GM12878 (cell line): ENCODE data around the gene ARFGAP2. TPM values are rescaled to one million over a fixed set of nuclear protein-coding genes. Genes with fewer than 3 reads are reported as not detected.

Experiments
- ATAC-seq: fragments of 200-7000 bp; cut with Tn5 transposase; 3 replicates; pipeline ENCODE4 v1.9.1; 2020; ENCODE audit warnings: mild to moderate bottlenecking, moderate library complexity
- BruUV-seq: library from RNA; stranded (reverse); fragments of 400-500 nt; replicated peaks from 2 replicates; lab custom pipeline; 2021; lab: Mats Ljungman, UMichigan
- CTCF ChIA-PET: fragments of 300-600 bp; sonication (Branson Sonifier 250); formaldehyde crosslinking; extraction: SDS; loops from one replicate; lab custom pipeline; 2021; ENCODE audit warnings: inconsistent platforms; lab: Yijun Ruan, JAX
- POLR2A ChIA-PET: fragments of 350-600 bp; formaldehyde crosslinking; extraction: SDS; loops from one replicate; lab custom pipeline; 2021; ENCODE audit warnings: inconsistent platforms; lab: Charles Lee
- RAD21 ChIA-PET: fragments of 300-600 bp; sonication (Branson Sonifier 250); formaldehyde crosslinking; loops from one replicate; lab custom pipeline; 2023; ENCODE audit warnings: antibody characterized with exemption; ENCODE audit not compliant: unreplicated experiment; lab: Charles Lee
- SMC1A ChIA-PET: fragments of 300-600 bp; sonication (Branson Sonifier 250); formaldehyde crosslinking; loops from one replicate; lab custom pipeline; 2023; ENCODE audit not compliant: unreplicated experiment, uncharacterized antibody; lab: Charles Lee
- DNase-seq: peaks from one replicate; pipeline ENCODE4 v3.0.0-alpha.2; 2011; ENCODE audit warnings: low read depth, low spot score
- FAIRE-seq: peaks from 3 replicates; lab custom pipeline; 2011; peaks lifted over from hg19 to GRCh38; lab: Jason Lieb, UNC
- H2AFZ ChIP-seq: 2 replicates; pipeline ENCODE4 v1.6.0; 2011; ENCODE audit warnings: low read depth, low read length, control low read depth; ENCODE audit not compliant: control insufficient read depth
- H3K27ac ChIP-seq: 2 replicates; pipeline ENCODE4 v1.5.1; 2011; ENCODE audit warnings: control low read depth; ENCODE audit not compliant: control insufficient read depth, insufficient read depth
- H3K27me3 ChIP-seq, 2 experiments: replicated peaks in 1 of 2; 2 replicates each; pipeline versions ENCODE4 v1.6.0 to v1.6.1; 2011; ENCODE audit warnings: low read length in 1 of 2; ENCODE audit not compliant: control insufficient read depth in 2 of 2, insufficient read depth in 2 of 2
- H3K36me3 ChIP-seq, 2 experiments: 2 replicates each; pipeline ENCODE4 v1.5.1; 2011; ENCODE audit warnings: low read length in 1 of 2; ENCODE audit not compliant: control insufficient read depth in 2 of 2, insufficient read depth in 2 of 2
- H3K4me1 ChIP-seq: 2 replicates; pipeline ENCODE4 v1.6.1; 2011; ENCODE audit warnings: mild to moderate bottlenecking, low read length, moderate library complexity, mixed read lengths; ENCODE audit not compliant: control insufficient read depth, insufficient read depth
- H3K4me2 ChIP-seq: 2 replicates; pipeline ENCODE4 v1.6.0; 2011; ENCODE audit warnings: control low read depth; ENCODE audit not compliant: control insufficient read depth, insufficient read depth
- H3K4me3 ChIP-seq: fragments of 200-600 bp; sonication (generic); 2 replicates; pipeline ENCODE4 v1.5.1; 2016
- H3K79me2 ChIP-seq: 2 replicates; pipeline ENCODE4 v1.6.0; 2011; ENCODE audit warnings: low read length; ENCODE audit not compliant: control insufficient read depth, insufficient read depth
- H3K9ac ChIP-seq: 2 replicates; pipeline ENCODE4 v1.8.0; 2011; ENCODE audit warnings: low read length, control low read depth, mixed read lengths; ENCODE audit not compliant: control insufficient read depth, insufficient read depth
- H3K9me3 ChIP-seq: replicated peaks from 3 replicates; pipeline ENCODE4 v1.5.1; 2011; ENCODE audit warnings: mild to moderate bottlenecking, low read length; ENCODE audit not compliant: control insufficient read depth, insufficient read depth
- H4K20me1 ChIP-seq: 2 replicates; pipeline ENCODE4 v1.6.0; 2011; ENCODE audit not compliant: control insufficient read depth, insufficient read depth
- CHD4 ChIP-seq: fragments of 200-600 bp; sonication (generic); IDR thresholded peaks from 2 replicates; pipeline ENCODE4 v1.6.1; 2016; ENCODE audit warnings: mild to moderate bottlenecking
- CREM ChIP-seq: IDR thresholded peaks from 2 replicates; pipeline ENCODE4 v1.6.1; 2014; ENCODE audit warnings: antibody characterized with exemption, low read depth
- EED ChIP-seq: sonication (generic); IDR thresholded peaks from 2 replicates; pipeline ENCODE4 v1.6.1; 2016; ENCODE audit warnings: antibody characterized with exemption, low read depth
- IRF4 ChIP-seq: IDR thresholded peaks from 2 replicates; pipeline ENCODE4 v1.6.1; 2011; ENCODE audit warnings: low read depth, low read length
- JUNB ChIP-seq: IDR thresholded peaks from 2 replicates; pipeline ENCODE4 v1.6.1; 2016; ENCODE audit warnings: antibody characterized with exemption, mild to moderate bottlenecking
- NFIC ChIP-seq: IDR thresholded peaks from 2 replicates; pipeline ENCODE4 v1.6.1; 2012; ENCODE audit warnings: low read depth, mild to moderate bottlenecking, inconsistent platforms, low read length, moderate library complexity
- PAX5 ChIP-seq: IDR thresholded peaks from 2 replicates; pipeline ENCODE4 v1.6.1; 2011; ENCODE audit warnings: low read depth, low read length, borderline replicate concordance
- RUNX3 ChIP-seq: IDR thresholded peaks from 2 replicates; pipeline ENCODE4 v1.6.1; 2012; ENCODE audit warnings: low read length, inconsistent platforms
- TCF7 ChIP-seq: IDR thresholded peaks from 2 replicates; pipeline ENCODE4 v1.6.1; 2014; ENCODE audit warnings: antibody characterized with exemption, borderline replicate concordance
- USF2 ChIP-seq: IDR thresholded peaks from 2 replicates; pipeline ENCODE4 v1.6.1; 2011; ENCODE audit warnings: low read depth, low read length, improper control_type of control experiment, borderline replicate concordance
- WGBS: methylation state at CpG from one replicate; pipeline ENCODE4 v1.1.6; 2016; ENCODE audit warnings: low lambda C conversion rate; ENCODE audit not compliant: insufficient replicate concordance, insufficient coverage; ENCODE audit errors: missing lambda C conversion rate; 5-methylcytosine and 5-hydroxymethylcytosine counted together
- in situ Hi-C: fragments of 300-500 bp; cut with MboI; formaldehyde crosslinking; loops from 9 replicates; pipeline ENCODE4 v1.14.3; 2018; ENCODE audit warnings: mixed read lengths
- intact Hi-C: fragments of 100-400 bp; cut with micrococcal nuclease; formaldehyde crosslinking; loops from one replicate; pipeline ENCODE4 v1.14.2; 2022; ENCODE audit not compliant: unreplicated experiment
- polyA plus RNA-seq, 11 experiments: library from polyadenylated mRNA; depleted of rRNA in 4 of 11; unstranded in 6 of 11; stranded (reverse) in 5 of 11; fragments of >200 nt; fragmentation: Nextera tagmentation in 4 of 11; fragmentation: Illumina TruSeq in 1 of 11; extraction: Ambion mirVana in 4 of 11; extraction: Trizol in 1 of 11; gene quantifications; 1 replicate in 1 of 11; 2 replicates in 10 of 11; pipeline versions ENCODE4 v1.2.1 to v1.2.3, GENCODE V29; 2011 to 2016; ENCODE audit warnings: inconsistent platforms in 2 of 11, missing spikeins in 2 of 11, low read depth in 1 of 11
- total RNA-seq, 4 experiments: library from RNA; depleted of rRNA in 3 of 4; stranded (reverse); fragments of >200 nt in 3 of 4; fragmentation: Illumina TruSeq in 1 of 4; extraction: Trizol in 1 of 4; gene quantifications; 2 replicates each; pipeline versions ENCODE4 v1.2.1 to v1.2.3, GENCODE V29; 2013 to 2021

Gene ARFGAP2
- total and polyA plus RNA-seq, 10 of the 15 experiments (the other 5 are each of a cell fraction or from before 2014, with no cell fraction given) = 20.9 to 100 (median 75.5) TPM

GRCh38 chr11:47132490-47132889 is 44.2 kb downstream of the ARFGAP2 start (continued):
- TF ChIP-seq USF2 (no peak), TCF7 (no peak)

GRCh38 chr11:47131136-47131535 is 45.5 kb downstream of the ARFGAP2 start:
- Histone ChIP-seq H3K9ac (no peak overlapping the region), H3K9me3 (no peaks in the 10 kb centered on the region), H3K4me1 (peaks cover 7% of the 10 kb centered on the region; the same call in 1 of the 2 replicates), H3K27ac (no peak overlapping the region), H3K4me2 (0 out of 2 replicates have a peak overlapping the region, but pooled peaks have one; percentile 9), H2AFZ (no peak overlapping the region), H3K4me3 (no peak overlapping the region), H3K36me3 (no peaks in the 10 kb centered on the region), H3K79me2 (no peaks in the 10 kb centered on the region), H3K27me3 (no peaks in the 10 kb centered on the region), H4K20me1 (no peaks in the 10 kb centered on the region)
- FAIRE-seq (no peak), ATAC-seq (no peak), DNase-seq (no peak)
- TF ChIP-seq USF2 = no peak
- peak; percentile 30; the same call in 1 of the 2 replicates for TF ChIP-seq CREM
- no peak for TF ChIP-seq CHD4
- peak; percentile 70 for TF ChIP-seq RUNX3
- TF ChIP-seq NFIC = peak; percentile 58
- TF ChIP-seq JUNB = peak; percentile 65; the same call in 1 of the 2 replicates
- 0 out of 2 replicates have a peak, but pooled peaks have one; percentile 34 for TF ChIP-seq IRF4
- peak; percentile 63; the same call in 1 of the 2 replicates for TF ChIP-seq EED
- TF ChIP-seq PAX5 = peak; percentile 74; the same call in 1 of the 2 replicates
- POLR2A ChIA-PET = interaction anchor here (0.6 kb wide), 1 partner anchor 436 kb away, joined by 3 read pairs; no protein-coding TSS in a partner anchor
- intact Hi-C loops (no loop called here), in situ Hi-C loops (no loop called here)
- no TSS peak for BruUV-seq
- SMC1A ChIA-PET = interaction anchor here (0.8 to 1.3 kb wide), 4 partner anchors 10 to 21 kb away, joined by 3 to 7 read pairs (median 4); no protein-coding TSS in a partner anchor
- CTCF ChIA-PET = interaction anchor here (0.9 to 1.7 kb wide), 5 partner anchors 9 to 149 kb away, joined by 4 to 6 read pairs (median 5); no protein-coding TSS in a partner anchor
- RAD21 ChIA-PET = interaction anchor here (0.6 to 2.1 kb wide), 3 partner anchors 15 to 110 kb away, joined by 3 to 6 read pairs (median 4); no protein-coding TSS in a partner anchor
- 2% methylated on average over 2 of the region's 2 CpGs for WGBS
